GM21381 (cell line): Measurements from ENCODE around the gene CENPP.
A peak's percentile ranks its signal among the peaks of the same experiment; 100 is the strongest.

Source experiments
- ATAC-seq: cut with Tn5 transposase; IDR thresholded peaks from one replicate; pipeline ENCODE4 v1.9.1; 2021; ENCODE audit warnings: mild to moderate bottlenecking, moderate library complexity; ENCODE audit not compliant: unreplicated experiment

The CENPP gene

DNA sequence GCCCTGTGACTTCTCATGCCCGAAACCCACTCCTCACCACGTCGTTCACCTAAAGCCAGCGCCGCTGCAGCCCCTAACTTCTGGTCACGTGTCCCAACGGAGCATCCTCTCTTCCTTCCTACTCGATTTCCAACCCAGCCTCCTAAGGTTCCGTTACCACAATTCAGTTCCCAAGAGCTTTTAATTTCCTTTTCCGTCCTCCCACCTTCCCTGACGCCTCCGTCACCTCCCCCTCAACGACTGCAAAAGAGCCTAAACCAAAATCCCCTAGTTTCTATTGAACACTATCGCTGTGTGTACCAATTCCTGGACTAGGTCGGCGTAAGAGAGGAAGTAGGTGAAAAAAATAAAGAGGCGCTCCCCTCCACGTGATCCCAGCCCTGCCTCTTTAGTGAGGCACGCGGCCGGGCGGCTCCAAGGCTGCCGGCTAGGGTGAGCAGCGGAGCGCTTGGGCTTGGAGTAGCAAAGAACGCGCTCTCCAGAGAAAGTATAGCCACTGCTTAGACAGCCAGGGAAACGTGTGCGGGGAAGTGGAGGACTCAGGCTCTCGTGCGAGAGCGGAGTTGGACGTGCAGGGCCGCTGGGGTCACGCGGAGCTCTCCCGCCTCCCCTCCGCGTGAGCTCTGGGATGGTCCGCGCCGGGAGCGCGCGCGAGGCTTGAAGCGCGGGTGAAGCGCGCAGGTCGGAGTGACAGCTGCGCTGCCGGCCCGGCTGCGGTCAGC, at the start of gene CENPP, which contains the start of gene NOL8:
TSS of gene CENPP (plus strand) at position 685 of the 722 bp plus-strand sequence.
TSS of gene NOL8 (minus strand) at position 82 of the 722 bp plus-strand sequence. CDS start 1,189 bp downstream, outside the sequence.
- ATAC-seq: peak; percentile 91

DNA sequence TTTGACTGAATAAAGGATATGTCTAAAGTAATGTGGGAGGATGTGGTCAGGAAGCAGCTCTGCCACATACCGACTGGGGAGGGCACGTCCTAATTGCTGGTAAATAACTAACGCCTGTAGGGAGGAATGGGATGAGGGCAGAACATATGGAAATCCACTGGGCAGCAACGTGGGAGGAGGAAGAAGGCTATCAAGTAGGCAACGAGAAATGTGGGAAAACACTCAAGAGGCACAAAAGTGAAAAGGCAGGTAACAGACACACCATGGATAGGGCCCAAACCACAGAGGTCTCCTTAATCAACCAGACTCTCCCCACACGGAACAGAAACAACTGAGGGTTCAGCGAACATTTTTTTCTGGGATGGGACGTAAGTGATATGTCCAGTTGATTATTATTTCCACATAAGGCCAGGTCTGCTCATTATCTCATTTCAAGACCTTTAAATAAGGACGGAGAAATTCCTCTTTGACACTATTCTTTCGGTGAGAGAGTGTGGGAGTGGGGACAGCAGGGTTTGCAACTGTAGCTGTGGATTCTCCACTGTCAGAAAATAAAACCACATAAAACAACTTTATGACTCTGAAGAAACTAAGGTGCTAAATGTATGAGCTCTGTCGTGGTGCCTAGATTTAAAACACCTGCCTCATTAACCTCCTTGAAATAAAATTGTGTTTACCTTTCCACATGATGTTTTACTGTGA, 49.3 kb upstream of the CENPP start:
- ATAC-seq: no peak

DNA sequence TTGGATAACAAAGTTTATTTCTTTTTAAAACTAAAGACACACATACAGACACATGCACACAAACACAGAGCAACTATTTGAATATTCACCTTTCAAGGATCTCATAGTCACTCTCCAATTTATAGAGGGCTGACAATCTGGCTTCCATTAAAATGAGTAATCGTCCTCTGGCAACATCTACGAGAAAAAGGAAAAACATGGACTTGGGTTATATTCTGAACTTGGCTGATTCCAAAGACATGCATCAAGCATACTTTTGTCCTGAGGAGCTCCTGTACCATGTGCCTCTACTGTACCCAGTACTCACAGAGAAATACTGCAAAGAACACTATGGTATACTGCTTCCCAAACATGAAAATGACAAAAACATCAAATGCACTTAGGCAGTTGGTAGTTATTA, 47.6 kb upstream of the CENPP start:
- ATAC-seq: no peak

DNA sequence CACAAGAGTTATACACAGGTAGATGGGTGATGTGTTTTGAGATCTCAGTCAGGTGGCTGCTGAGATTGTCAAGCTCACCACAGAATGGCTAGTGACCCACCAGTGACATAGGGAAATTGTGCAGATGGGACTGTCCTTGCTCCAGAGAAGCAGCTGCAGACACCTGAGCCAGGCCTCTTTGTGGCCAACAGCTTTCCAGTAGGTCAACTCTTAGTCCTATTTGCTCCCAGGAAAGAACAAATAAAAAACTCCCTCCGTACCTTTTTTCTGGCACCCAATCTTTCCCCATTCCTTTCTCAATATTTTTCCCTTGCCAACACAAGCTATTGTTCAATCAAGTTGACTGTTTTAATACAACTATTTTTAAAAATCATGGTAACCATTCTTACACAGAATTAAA, 46.5 kb upstream of the CENPP start:
- ATAC-seq: no peak

DNA sequence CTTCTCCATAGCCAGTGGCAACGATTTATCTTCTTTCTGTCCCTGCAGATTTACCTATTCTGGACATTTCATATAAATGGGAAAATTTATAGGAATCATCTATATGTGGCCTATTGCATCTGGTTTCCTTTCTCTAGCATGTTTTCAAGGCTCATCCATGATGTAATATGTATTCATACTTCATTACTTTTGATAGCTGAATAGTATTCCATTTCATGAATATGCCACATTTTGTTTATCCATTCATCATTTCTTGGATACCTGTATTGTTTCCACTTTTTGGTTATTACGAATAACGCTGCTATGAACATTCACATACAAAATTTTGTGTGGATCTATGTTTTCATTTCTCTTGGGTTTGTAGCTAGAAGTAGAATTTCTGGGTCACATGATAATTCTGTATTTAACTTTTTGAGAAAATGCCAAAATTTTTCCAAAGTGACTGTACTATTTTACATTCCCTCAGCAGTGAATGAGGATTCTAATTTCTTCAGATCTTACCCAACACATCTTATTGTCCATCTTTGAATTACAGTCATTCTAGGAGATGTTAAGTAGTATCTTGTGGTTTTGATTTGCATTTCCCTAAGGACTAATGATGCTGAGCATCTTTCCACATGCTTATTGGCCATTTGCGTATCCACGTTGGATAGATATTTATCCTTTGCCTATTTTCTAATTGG, 35.9 kb upstream of the CENPP start:
- no peak for ATAC-seq

DNA sequence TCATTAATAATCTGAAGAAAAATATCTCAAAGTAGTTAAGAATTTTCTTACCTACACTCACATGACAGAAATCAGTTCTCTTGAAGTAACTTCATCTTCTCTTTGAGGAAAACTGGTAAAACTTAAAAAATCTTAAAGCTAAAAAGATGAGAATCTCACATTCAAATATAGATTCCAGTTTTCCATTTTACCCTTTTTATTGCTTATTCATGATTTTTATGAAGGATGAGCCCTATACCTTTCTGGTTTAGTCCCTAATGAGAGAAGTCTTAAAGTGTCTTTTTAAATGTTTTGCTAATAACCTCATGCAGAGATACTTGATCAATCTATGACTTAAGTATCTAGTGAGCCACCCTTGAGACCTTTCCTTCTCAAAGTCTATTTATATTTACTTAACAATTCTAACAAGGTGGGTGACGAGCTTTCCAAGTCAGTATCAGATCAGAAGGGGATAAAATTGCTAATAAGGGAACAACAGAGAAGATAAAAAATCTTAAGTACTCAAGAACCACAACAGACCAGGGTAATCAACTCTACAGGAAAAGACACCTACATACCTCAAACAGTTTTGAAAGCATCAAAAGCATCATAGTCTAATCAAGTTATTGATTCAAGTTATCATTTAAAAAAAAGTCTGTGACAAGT, 34.8 kb upstream of the CENPP start:
- ATAC-seq: no peak

DNA sequence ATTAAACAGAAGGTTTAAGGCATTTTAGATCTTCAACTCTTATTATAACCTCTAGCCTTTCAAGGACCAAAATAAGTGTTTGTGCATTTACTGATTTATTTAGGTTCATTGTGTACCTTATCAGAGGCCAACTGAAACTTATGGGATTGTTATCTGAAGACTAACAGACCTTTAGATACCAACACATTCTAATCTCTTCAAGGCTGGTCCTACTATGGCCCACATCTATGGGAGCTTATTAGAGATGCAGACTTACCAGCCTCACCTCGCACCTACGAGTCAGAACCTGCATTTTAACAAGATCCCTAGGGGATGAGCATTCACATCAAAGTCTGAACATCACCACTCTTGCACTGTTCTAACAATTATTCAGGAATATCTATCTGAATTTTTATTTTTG, 34.2 kb upstream of the CENPP start:
- ATAC-seq: no peak

DNA sequence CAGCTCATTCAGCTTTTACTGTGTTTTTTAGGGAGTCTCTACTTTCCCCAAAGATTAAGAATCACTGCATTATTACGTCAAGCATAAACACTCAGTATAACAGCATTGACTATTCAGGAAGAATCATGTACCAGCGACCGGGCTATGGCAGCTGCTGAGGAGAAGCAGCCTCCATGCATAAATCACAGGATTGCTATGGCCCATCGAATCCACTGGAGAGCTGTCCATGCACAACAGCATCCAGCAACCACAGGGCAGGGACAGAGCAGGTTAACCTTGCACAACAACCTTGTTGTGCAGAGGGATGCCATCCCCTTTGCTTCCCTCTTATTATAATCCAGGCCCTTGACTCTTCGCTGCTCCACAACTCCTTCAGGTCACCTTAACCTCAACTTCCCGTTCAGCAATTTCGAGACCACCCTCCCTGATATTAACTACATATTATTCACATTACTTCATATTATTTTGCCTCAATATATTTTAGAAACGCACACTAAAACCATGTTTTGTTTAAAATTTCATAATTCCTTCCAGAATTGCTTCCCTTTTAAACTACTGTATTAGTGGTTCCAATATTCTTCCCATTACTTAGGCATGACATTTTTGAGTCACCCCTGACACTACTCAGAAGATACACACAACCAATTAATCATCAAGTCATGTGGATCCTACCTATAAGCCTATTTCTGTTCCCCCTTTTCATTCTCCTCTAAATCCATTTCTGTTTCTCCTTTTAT, 33.2 kb upstream of the CENPP start:
- ATAC-seq: no peak

DNA sequence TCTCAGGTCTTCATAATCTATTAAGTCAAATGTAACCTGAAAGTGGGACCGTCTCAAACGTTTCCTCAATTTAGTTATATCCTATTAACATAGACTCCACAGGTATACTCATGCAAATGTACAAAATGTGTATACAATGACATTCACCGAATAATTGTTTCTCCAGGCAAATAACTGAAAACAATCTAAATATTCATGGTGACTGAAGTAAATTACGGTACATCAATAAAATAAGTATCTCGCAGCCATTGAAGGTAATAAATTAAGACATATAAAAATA, 32.7 kb upstream of the CENPP start:
- ATAC-seq: no peak

DNA sequence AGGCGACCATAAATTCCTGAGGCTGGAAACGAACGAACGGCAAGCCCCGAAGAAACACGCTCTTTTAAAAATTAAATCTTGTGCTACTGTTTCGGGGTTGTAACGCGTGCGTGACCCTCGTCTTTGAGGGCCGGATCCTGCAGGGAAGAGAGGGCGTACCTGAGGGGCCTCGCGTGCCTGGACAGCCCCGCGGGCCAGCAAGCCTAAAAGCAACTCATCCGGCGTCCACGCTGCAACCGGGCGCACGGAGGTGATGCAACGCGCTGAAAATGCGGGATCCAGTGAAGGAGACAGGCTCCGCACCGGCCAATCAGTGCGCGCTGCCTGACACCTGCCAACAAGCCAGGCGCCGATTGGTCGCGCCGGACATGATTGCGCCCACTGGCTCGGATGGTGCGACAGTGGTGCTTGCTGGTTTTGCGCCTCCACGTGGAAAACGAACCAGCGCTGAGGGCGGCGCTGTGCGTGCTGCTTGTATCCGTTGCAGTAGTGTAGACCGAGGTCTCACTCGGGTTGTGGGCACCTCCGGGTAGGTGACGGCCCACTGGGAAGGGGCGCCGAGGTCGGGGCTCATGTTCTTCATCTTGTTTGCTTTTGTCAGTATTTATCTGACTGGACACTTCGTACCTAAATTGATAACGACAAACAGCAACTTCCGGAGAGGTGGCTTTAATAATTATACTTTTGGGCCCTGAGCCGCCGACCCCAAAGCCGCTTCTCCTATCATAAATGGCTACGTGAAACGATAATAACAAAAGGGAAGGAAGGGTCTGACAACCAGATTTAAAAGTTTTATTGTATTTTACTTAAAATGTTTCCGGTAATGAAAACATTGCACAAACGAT, 32.1 kb upstream of the CENPP start, which contains the start of gene IARS1:
TSS of gene IARS1 (minus strand) at position 246 of the 845 bp plus-strand sequence. CDS start 4,278 bp downstream, outside the sequence.
- peak; percentile 96 for ATAC-seq

DNA sequence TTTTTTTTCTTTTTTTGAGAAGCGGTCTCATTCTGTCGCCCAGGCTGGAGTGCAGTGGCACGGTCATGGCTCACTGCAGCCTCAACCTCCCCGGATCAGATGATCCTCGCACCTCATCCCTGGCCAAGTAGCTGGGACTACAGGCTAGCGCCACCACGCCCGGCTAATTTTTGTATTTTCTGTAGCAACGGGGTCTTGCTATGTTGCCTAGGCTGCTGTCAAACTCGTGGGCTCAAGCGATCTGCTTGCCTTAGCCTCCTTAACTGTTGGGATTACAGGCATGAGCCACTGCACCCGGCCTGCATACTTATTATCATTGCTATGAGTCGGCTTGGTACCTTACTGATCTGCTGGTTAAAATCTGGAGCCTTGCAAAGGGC, 31.5 kb upstream of the CENPP start:
- ATAC-seq: no peak

DNA sequence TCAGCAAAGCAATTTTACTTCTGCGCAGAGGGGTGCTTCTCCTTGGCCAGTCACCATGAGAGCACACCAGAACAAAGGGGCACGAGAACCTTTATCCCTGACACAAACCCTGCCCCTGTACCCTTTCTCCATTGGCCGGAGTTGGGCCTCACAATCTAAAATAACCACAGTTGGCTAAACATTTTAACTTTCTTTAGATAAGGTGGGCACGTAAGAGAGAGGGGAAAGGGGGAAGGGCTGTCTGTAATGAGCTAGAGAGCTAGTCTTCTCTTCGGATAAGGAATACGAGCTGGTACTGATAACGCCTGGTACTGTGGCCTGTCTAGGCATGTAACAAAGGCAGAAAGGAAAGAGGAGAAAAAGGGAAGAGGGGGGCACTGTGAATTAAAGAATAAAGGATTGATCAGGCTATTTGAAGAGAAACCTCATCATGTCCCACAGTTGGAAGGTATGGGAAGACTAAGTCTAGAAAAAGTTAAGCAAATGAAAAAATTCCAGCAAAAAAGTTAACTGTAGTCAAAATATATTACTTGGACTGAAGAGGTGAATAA, 30.4 kb upstream of the CENPP start:
- no peak for ATAC-seq

DNA sequence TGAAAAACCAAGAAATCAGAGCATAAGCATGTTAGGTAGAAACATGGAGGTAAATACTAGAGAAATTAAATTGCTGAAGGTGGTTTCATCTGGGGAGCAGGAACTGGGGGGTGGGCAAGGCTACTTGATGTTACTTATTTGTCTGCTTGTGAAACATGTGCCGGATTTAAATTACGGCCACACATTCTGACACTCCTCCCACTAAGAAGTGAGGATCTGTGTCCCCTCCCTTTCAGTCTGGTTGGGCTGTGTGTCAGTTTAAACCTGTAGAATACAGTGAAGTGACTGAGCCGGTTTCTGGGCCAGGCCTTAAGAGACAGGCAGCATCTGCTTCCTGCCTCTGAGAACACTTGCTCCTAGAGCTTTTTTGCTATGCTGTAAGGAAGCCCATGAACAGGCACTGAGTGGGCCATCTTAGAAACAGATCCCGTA, 29.9 kb upstream of the CENPP start:
- ATAC-seq: no peak

DNA sequence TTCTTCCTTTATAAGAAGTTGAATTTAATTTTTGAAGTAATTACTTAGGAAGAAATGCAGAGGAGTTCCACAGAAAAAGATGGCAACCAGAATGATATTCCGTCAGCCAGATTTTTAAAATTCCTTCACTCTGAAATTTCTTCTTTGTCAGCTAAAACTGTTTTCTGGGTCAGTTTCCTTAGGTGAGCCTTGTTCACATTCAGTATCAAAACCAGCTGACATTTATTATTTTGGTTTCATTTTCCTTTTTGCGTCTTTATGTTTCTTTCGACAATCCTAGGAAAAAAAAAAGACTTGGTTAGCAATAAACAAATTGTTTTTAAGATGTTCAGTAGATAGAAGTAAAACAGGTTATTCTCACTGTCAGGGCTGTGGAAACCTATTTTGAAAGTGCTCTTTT, 28.1 kb upstream of the CENPP start:
- ATAC-seq: no peak

DNA sequence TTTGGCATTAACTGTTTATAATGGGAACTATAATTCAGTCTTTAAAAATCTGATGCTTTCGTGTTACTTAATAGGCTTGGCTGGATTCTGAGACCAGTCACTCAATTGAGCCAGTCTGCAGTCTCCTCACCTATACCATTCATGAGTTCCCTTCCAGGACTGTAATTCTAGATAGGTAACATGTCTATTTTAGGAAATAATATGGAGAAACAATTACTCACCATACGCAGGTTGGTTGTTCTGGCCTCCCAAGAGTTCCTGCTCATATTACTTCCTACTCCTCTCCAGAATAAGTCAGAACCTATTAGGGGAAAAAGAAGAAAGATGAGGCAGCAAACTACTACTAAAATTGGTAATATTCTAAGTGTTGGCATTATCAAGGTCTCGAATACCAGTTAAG, 27.7 kb upstream of the CENPP start:
- no peak for ATAC-seq

DNA sequence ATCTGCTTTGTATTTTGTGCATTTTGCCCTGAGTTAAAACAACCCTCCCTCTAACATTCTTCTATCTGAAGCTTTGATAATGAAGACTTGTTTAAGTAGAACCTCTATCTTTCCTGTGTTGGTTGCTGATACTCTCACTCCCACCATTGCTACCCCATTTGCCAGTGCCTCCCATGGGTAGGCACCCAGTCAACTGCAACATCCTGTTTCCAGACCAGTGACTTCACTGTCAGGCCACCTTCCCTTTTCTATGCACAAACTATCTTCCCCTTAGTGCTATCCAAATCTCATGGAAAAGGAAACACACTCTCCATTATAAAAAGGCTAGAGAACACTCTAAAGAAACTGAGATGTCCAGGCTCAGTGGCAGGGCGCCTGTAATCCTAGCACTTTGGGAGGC, 26.6 kb upstream of the CENPP start:
- ATAC-seq: no peak

DNA sequence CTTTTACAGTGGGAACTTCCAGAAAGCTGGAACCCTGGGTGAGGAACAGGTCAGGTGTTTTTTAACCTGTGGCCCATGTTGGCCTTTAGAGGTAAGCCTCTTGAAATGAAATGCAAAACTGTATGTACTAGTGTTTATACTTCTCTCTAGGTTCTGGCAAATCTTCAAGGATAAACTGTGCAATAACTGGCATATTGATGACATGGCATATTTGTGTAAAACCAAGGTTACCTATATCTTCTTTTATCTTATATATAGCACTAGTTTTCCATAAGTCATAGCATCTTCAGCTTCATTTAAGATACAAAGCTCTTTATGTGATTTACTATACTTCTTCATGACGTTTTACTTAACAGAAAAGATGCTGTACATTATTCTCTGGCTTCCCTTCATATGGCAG, 24.8 kb upstream of the CENPP start:
- ATAC-seq: no peak

DNA sequence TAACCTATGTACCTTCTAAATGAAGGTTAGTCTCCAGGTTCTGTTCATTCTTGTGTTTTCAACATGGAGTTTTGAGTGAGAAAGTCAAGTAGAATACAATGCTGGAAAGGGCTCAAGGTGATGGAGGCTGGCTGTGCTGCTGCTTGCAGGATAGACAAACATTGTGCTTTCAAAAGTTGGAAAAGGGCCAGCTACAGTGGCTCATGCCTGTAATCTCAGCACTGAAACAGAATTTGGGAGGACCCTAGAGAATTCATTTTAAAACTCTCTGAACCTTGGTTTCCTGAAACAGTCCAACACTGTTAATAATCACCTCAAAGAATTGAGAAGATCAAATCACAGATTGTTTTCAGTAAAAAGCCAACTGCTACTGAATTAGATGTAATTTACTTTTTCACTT, 16.9 kb upstream of the CENPP start:
- no peak for ATAC-seq

DNA sequence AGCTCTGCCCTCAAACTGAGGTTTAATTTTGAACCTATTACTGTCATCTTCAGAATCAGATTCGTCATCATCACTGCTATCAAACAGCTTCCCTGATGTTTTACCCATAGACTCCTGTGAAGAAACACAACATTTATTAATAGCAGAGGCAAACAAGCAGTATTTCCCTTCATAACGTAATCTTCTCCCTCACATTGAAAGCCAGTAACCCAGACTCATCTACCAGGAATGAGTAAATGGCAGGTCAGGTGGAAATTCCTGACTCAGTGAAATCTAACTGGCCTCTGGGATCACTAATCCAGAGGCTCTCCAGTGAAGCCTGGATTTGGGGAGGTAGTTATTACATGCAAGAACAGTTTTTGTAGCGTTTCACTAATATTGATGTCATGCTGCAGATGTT, 15.2 kb upstream of the CENPP start:
- no peak for ATAC-seq
